KMS-11 (cell line): ENCODE results near the gene ELN.

Source experiments
- H2AFZ ChIP-seq: fragments of 200-600 bp; sonication (generic); 2 replicates; pipeline ENCODE4 v1.6.1; 2016; ENCODE audit warnings: antibody characterized with exemption, mixed run types, low read depth
- H3K27ac ChIP-seq: fragments of 200-600 bp; sonication (generic); 2 replicates; pipeline ENCODE4 v1.6.1; 2016; ENCODE audit warnings: mild to moderate bottlenecking, mixed run types
- H3K27me3 ChIP-seq: fragments of 200-600 bp; sonication (generic); 2 replicates; pipeline ENCODE4 v1.6.1; 2017; ENCODE audit warnings: mild to moderate bottlenecking, low read depth, mixed run types, moderate library complexity; ENCODE audit not compliant: insufficient read depth
- H3K36me3 ChIP-seq: fragments of 200-600 bp; sonication (generic); 2 replicates; pipeline ENCODE4 v1.6.1; 2017; ENCODE audit warnings: mild to moderate bottlenecking, mixed run types; ENCODE audit not compliant: insufficient read depth
- H3K4me1 ChIP-seq: fragments of 200-600 bp; sonication (generic); 2 replicates; pipeline ENCODE4 v1.6.1; 2016; ENCODE audit warnings: mild to moderate bottlenecking, low read depth, mixed run types; ENCODE audit not compliant: poor library complexity, severe bottlenecking
- H3K4me2 ChIP-seq: fragments of 200-600 bp; sonication (generic); 2 replicates; pipeline ENCODE4 v1.7.0; 2016; ENCODE audit warnings: mild to moderate bottlenecking, mixed run types
- H3K4me3 ChIP-seq: fragments of 200-600 bp; sonication (generic); IDR thresholded peaks from 2 replicates; pipeline ENCODE4 v1.6.1; 2017; ENCODE audit warnings: low read depth, low read length, mixed read lengths; ENCODE audit not compliant: insufficient read depth
- H3K79me2 ChIP-seq: fragments of 200-600 bp; sonication (generic); 2 replicates; pipeline ENCODE4 v1.6.1; 2016; ENCODE audit warnings: low read depth, mixed run types; ENCODE audit not compliant: insufficient read depth
- H3K9ac ChIP-seq: fragments of 200-600 bp; sonication (generic); 2 replicates; pipeline ENCODE4 v1.6.1; 2016; ENCODE audit warnings: mild to moderate bottlenecking, mixed run types
- H4K20me1 ChIP-seq: fragments of 200-600 bp; sonication (generic); 2 replicates; pipeline ENCODE4 v1.6.1; 2016; ENCODE audit warnings: mild to moderate bottlenecking, mixed run types; ENCODE audit not compliant: insufficient read depth
- TF ChIP-seq, protein P1 (sequence below): fragments of 200-600 bp; sonication (generic); conservative IDR thresholded peaks from 2 replicates; pipeline ENCODE4 v1.6.1; 2017; ENCODE audit warnings: low read depth, mild to moderate bottlenecking, antibody characterized with exemption, low read length, moderate library complexity, mixed read lengths

The ELN gene

DNA sequence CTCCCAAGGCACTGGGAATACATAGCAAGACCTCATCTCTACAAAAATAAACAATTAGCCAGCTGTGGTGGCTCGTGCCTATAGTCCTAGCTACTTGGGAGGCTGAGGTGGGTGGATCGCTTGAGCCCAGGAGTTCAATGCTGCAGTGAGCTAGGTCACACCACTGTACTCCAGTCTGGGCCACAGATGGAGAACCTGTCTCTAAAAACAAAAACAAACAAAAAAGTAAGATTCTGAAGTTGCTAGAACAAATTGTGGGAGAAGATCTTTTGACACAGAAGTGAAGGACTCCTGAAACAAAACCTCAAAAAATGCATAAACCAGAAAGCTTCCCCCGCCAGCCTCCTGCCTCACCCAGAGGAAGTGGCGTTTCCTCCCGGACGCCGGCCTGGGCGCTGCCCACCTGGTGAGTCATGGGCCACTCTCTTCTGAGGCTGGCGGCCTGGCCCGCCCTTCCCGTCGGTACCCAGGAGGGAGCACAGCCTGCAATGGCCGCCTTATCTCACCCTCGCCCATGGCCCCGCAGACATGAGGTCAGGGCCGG, 25.4 kb upstream of the ELN start:
- H3K4me1 ChIP-seq, result no peaks in the 10 kb centered on the region
- H3K36me3 ChIP-seq, result no peaks in the 10 kb centered on the region
- no peak overlapping the region for H3K27ac ChIP-seq
- H3K4me2 ChIP-seq, result no peak overlapping the region
- no peak overlapping the region for H3K9ac ChIP-seq
- TF ChIP-seq, protein P1, sequence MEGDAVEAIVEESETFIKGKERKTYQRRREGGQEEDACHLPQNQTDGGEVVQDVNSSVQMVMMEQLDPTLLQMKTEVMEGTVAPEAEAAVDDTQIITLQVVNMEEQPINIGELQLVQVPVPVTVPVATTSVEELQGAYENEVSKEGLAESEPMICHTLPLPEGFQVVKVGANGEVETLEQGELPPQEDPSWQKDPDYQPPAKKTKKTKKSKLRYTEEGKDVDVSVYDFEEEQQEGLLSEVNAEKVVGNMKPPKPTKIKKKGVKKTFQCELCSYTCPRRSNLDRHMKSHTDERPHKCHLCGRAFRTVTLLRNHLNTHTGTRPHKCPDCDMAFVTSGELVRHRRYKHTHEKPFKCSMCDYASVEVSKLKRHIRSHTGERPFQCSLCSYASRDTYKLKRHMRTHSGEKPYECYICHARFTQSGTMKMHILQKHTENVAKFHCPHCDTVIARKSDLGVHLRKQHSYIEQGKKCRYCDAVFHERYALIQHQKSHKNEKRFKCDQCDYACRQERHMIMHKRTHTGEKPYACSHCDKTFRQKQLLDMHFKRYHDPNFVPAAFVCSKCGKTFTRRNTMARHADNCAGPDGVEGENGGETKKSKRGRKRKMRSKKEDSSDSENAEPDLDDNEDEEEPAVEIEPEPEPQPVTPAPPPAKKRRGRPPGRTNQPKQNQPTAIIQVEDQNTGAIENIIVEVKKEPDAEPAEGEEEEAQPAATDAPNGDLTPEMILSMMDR, result no peak
- no peaks in the 10 kb centered on the region for H3K79me2 ChIP-seq
- peaks cover 7% of the 10 kb centered on the region; the same call in 1 of the 2 replicates for H3K27me3 ChIP-seq
- H2AFZ ChIP-seq, result no peak overlapping the region
- no peaks in the 10 kb centered on the region for H4K20me1 ChIP-seq
- H3K4me3 ChIP-seq, result no peak overlapping the region

DNA sequence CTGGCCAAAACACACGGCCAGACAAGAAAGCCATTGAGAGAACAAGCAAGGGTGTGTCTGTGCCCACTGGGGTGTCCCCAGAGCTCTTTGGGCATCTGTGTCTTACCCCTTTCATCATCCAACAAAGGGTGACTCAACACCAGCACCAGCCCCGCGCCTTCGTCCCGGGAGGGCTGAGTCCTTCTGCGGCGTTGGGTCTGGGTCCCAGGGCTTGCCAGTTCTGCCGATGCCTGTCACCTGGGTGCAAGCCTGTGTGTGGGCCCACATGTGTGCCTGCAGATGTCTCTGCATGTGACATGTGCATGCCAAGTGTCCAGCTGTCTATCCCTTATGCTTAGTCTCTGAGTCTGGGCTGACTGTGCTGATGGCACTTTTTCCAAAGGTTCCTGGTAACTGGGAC, 24.4 kb upstream of the ELN start:
- no peaks in the 10 kb centered on the region for H4K20me1 ChIP-seq
- H3K79me2 ChIP-seq, result no peaks in the 10 kb centered on the region
- peaks cover 8% of the 10 kb centered on the region; the same call in 1 of the 2 replicates for H3K27me3 ChIP-seq
- H3K4me1 ChIP-seq, result no peaks in the 10 kb centered on the region
- H3K4me2 ChIP-seq, result no peak overlapping the region
- no peak overlapping the region for H2AFZ ChIP-seq
- H3K36me3 ChIP-seq, result no peaks in the 10 kb centered on the region
- no peak overlapping the region for H3K4me3 ChIP-seq
- TF ChIP-seq, protein P1, result no peak
- no peak overlapping the region for H3K27ac ChIP-seq
- no peak overlapping the region for H3K9ac ChIP-seq

DNA sequence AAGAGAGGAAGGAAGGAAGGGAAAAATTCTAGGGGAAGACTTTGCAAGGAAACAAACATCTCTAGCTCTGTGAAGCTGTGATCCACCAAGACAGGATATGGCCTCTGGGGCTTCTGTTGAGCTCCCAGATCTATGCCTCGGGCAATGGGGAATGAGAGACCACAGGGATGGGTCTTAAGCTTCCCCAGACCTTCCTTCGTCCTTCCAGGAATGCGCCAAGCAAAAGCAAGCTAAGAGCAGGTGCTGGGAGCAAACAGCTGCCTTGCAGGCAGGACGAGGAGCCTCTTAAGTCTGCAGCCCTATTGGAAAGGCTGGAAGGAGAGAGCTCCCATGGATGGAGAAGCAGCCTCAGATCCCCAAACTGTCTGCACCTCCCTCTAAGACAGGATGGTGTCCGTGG, 21.9 kb upstream of the ELN start:
- Histone ChIP-seq H3K4me2 (no peak overlapping the region), H3K27me3 (peaks cover 12% of the 10 kb centered on the region; the same call in 1 of the 2 replicates), H4K20me1 (no peaks in the 10 kb centered on the region), H3K27ac (no peak overlapping the region), H3K4me1 (no peaks in the 10 kb centered on the region), H3K79me2 (no peaks in the 10 kb centered on the region), H3K9ac (no peak overlapping the region), H3K36me3 (no peaks in the 10 kb centered on the region), H3K4me3 (no peak overlapping the region), H2AFZ (no peak overlapping the region)
- TF ChIP-seq, protein P1, result no peak

DNA sequence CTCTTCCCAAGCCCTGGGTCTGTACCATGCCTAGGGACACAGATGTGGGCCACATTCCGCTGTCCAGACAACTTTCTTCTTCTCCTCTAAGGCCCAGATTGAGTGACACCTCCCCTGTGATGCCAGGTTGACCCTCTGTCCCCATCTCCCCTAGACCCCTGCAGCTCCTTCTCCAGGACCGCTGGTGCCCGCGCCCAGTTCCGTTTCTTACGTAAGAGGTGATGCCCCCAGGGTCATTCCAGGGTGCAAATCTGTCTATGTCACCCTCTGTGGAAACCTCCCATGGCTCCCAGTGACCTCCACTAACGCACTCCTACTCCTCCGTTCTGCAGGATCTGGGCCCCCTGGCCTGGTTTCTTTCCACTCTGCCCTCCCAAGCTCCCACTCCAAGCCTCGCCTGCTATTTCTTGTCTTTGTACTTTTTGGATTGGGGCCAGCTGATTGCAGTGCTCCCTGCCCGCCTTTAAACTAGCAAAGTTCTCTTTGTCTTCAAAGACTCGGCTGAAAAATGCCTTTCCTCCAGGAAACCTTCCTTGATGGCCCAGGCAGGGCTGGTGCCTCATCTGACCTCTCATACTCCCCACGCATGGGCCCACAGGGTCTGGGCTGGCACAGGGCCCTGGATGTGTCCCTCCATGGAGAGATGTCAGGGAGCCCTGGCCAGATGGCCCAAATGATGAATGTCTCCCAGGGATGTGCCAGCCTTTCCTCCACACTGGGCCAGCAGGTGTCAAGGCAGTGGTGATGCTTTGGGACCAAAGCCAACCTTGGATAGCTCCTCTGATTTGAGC, 21.3 kb upstream of the ELN start:
- TF ChIP-seq, protein P1, result no peak
- no peak overlapping the region for H3K9ac ChIP-seq
- no peak overlapping the region for H3K4me3 ChIP-seq
- H3K27me3 ChIP-seq, result peaks cover 13% of the 10 kb centered on the region; the same call in 1 of the 2 replicates
- H3K4me2 ChIP-seq, result no peak overlapping the region
- no peaks in the 10 kb centered on the region for H3K79me2 ChIP-seq
- no peaks in the 10 kb centered on the region for H3K36me3 ChIP-seq
- no peaks in the 10 kb centered on the region for H3K4me1 ChIP-seq
- H3K27ac ChIP-seq, result no peak overlapping the region
- no peaks in the 10 kb centered on the region for H4K20me1 ChIP-seq
- H2AFZ ChIP-seq, result no peak overlapping the region
